ENCODE measurements around the gene SMARCA4. TPM values are rescaled to one million over a fixed set of nuclear protein-coding genes. Genes with fewer than 3 reads are reported as not detected.
"Not testable (repeated sequence)": the region's sequence is repeated elsewhere in the genome, so short reads cannot be mapped to it uniquely, and the experiment has no call there.

SMARCA4 gene
- total RNA-seq, 2 experiments from 2014 or later = 99.9 to 107 TPM

GRCh38 chr19:10945264-10945663 lies 15.6 kb upstream of the SMARCA4 start:
- no peak overlapping the region for H3K4me3 Mint-ChIP-seq
- DNase-seq (no peak), ATAC-seq (ENCODE audit: low read depth) (no peak)
- H3K4me1 Mint-ChIP-seq = peaks cover 5% of the 10 kb centered on the region
- no peak overlapping the region for H3K27ac Mint-ChIP-seq
- H3K27me3 Mint-ChIP-seq = peaks cover 2% of the 10 kb centered on the region
- POLR2A ChIA-PET = interaction anchor here (0.7 to 1.1 kb wide), 3 partner anchors 9 to 16 kb away, joined by 3 read pairs; partner anchors contain the start of gene SMARCA4
- H3K9me3 Mint-ChIP-seq = no peaks in the 10 kb centered on the region
- H3K36me3 Mint-ChIP-seq = no peaks in the 10 kb centered on the region

- Mint-ChIP-seq H3K9me3 (no peaks in the 10 kb centered on the region), H3K4me1 (peaks cover 4% of the 10 kb centered on the region), H3K27ac (no peak overlapping the region), H3K36me3 (no peaks in the 10 kb centered on the region), H3K27me3 (no peaks in the 10 kb centered on the region), H3K4me3 (no peak overlapping the region)
- ATAC-seq (ENCODE audit: low read depth) (no peak), DNase-seq (no peak)
- POLR2A ChIA-PET = no interaction called here
Measured at GRCh38 chr19:10946958-10947657, 13.7 kb upstream of the SMARCA4 start.

- DNase-seq = no peak
- POLR2A ChIA-PET = no interaction called here
- no peak overlapping the region for H3K4me3 Mint-ChIP-seq
- H3K4me1 Mint-ChIP-seq = peaks cover 1% of the 10 kb centered on the region
- H3K27ac Mint-ChIP-seq = no peak overlapping the region
- H3K9me3 Mint-ChIP-seq = no peaks in the 10 kb centered on the region
- H3K36me3 Mint-ChIP-seq = no peaks in the 10 kb centered on the region
- ATAC-seq (ENCODE audit: low read depth) = no peak
- H3K27me3 Mint-ChIP-seq = no peaks in the 10 kb centered on the region
Measured at GRCh38 chr19:10952809-10953208, 8.0 kb upstream of the SMARCA4 start.

GRCh38 chr19:10959277-10959968 lies 1.4 kb upstream of the SMARCA4 start:
- not testable (repeated sequence) for H3K27me3 Mint-ChIP-seq; H3K36me3 Mint-ChIP-seq; ATAC-seq (ENCODE audit: low read depth); DNase-seq; H3K9me3 Mint-ChIP-seq
- Mint-ChIP-seq H3K4me1 (peaks cover 26% of the 10 kb centered on the region), H3K27ac (peak overlapping the region; percentile 91), H3K4me3 (peak overlapping the region; percentile 86)
- POLR2A ChIA-PET = interaction anchor here (0.6 to 2.2 kb wide), 3 partner anchors 130 to 1191 kb away, joined by 3 to 9 read pairs (median 3); partner anchors contain the start of genes LDLR and ZNF846

GRCh38 chr19:10961073-10961860 lies 437 bp downstream of the SMARCA4 start:
- no peaks in the 10 kb centered on the region for H3K9me3 Mint-ChIP-seq
- peak overlapping the region; percentile 83 for H3K27ac Mint-ChIP-seq
- H3K4me3 Mint-ChIP-seq = peak overlapping the region; percentile 89
- DNase-seq (no peak), ATAC-seq (ENCODE audit: low read depth) (peak; percentile 22)
- peaks cover 5% of the 10 kb centered on the region for H3K36me3 Mint-ChIP-seq
- no peaks in the 10 kb centered on the region for H3K27me3 Mint-ChIP-seq
- peaks cover 26% of the 10 kb centered on the region for H3K4me1 Mint-ChIP-seq
- POLR2A ChIA-PET = interaction anchor here (0.6 to 2.2 kb wide), 8 partner anchors 13 to 420 kb away, joined by 3 to 9 read pairs (median 4); partner anchors contain the start of genes LDLR and TMED1

- H3K36me3 Mint-ChIP-seq = peaks cover 6% of the 10 kb centered on the region
- POLR2A ChIA-PET = interaction anchor here (0.7 to 1.5 kb wide), 4 partner anchors 26 to 205 kb away, joined by 3 to 5 read pairs (median 4); partner anchors contain the start of gene LDLR
- peak overlapping the region; percentile 78 for H3K27ac Mint-ChIP-seq
- peaks cover 30% of the 10 kb centered on the region for H3K4me1 Mint-ChIP-seq
- H3K27me3 Mint-ChIP-seq = no peaks in the 10 kb centered on the region
- DNase-seq (no peak), ATAC-seq (ENCODE audit: low read depth) (no peak)
- H3K9me3 Mint-ChIP-seq = no peaks in the 10 kb centered on the region
- H3K4me3 Mint-ChIP-seq = peak overlapping the region; percentile 89
Measured at GRCh38 chr19:10962863-10963262, 2.0 kb downstream of the SMARCA4 start.

- Mint-ChIP-seq H3K4me3 (peak overlapping the region; percentile 89), H3K27ac (peak overlapping the region; percentile 78), H3K9me3 (no peaks in the 10 kb centered on the region), H3K4me1 (peaks cover 37% of the 10 kb centered on the region), H3K36me3 (peaks cover 6% of the 10 kb centered on the region), H3K27me3 (no peaks in the 10 kb centered on the region)
- DNase-seq (no peak), ATAC-seq (ENCODE audit: low read depth) (no peak)
- POLR2A ChIA-PET = interaction anchor here (0.6 to 1.5 kb wide), 6 partner anchors 27 to 206 kb away, joined by 3 to 5 read pairs (median 4); partner anchors contain the start of gene LDLR
Measured at GRCh38 chr19:10963865-10964264, 3.0 kb downstream of the SMARCA4 start.

- H3K9me3 Mint-ChIP-seq = no peaks in the 10 kb centered on the region
- no peak for DNase-seq
- peaks cover 37% of the 10 kb centered on the region for H3K4me1 Mint-ChIP-seq
- peaks cover 6% of the 10 kb centered on the region for H3K36me3 Mint-ChIP-seq
- no peak for ATAC-seq (ENCODE audit: low read depth)
- POLR2A ChIA-PET = no interaction called here
- no peak overlapping the region for H3K27ac Mint-ChIP-seq
- no peak overlapping the region for H3K4me3 Mint-ChIP-seq
- no peaks in the 10 kb centered on the region for H3K27me3 Mint-ChIP-seq
Measured at GRCh38 chr19:10964903-10965302, 4.1 kb downstream of the SMARCA4 start.

GRCh38 chr19:10965398-10965797 lies 4.6 kb downstream of the SMARCA4 start:
- ATAC-seq (ENCODE audit: low read depth) (no peak), DNase-seq (no peak)
- Mint-ChIP-seq H3K27me3 (no peaks in the 10 kb centered on the region), H3K36me3 (peaks cover 6% of the 10 kb centered on the region), H3K4me1 (peaks cover 38% of the 10 kb centered on the region), H3K27ac (no peak overlapping the region), H3K9me3 (no peaks in the 10 kb centered on the region), H3K4me3 (no peak overlapping the region)
- POLR2A ChIA-PET = no interaction called here

- peaks cover 6% of the 10 kb centered on the region for H3K36me3 Mint-ChIP-seq
- no peak overlapping the region for H3K27ac Mint-ChIP-seq
- H3K9me3 Mint-ChIP-seq = no peaks in the 10 kb centered on the region
- no peaks in the 10 kb centered on the region for H3K27me3 Mint-ChIP-seq
- ATAC-seq (ENCODE audit: low read depth) (no peak), DNase-seq (no peak)
- H3K4me1 Mint-ChIP-seq = peaks cover 37% of the 10 kb centered on the region
- POLR2A ChIA-PET = no interaction called here
- no peak overlapping the region for H3K4me3 Mint-ChIP-seq
Measured at GRCh38 chr19:10966809-10967208, 6.0 kb downstream of the SMARCA4 start.

GRCh38 chr19:10968527-10969135 lies 7.8 kb downstream of the SMARCA4 start:
- peaks cover 9% of the 10 kb centered on the region for H3K36me3 Mint-ChIP-seq
- no peaks in the 10 kb centered on the region for H3K27me3 Mint-ChIP-seq
- H3K27ac Mint-ChIP-seq = no peak overlapping the region
- no peaks in the 10 kb centered on the region for H3K9me3 Mint-ChIP-seq
- no peak for DNase-seq
- H3K4me3 Mint-ChIP-seq = no peak overlapping the region
- peaks cover 24% of the 10 kb centered on the region for H3K4me1 Mint-ChIP-seq
- ATAC-seq (ENCODE audit: low read depth) = no peak
- POLR2A ChIA-PET = no interaction called here

- Mint-ChIP-seq H3K36me3 (peaks cover 8% of the 10 kb centered on the region), H3K27me3 (no peaks in the 10 kb centered on the region)
Measured at GRCh38 chr19:10971107-10971726, 10.4 kb downstream of the SMARCA4 start.

More at GRCh38 chr19:10971107-10971726, 10.4 kb downstream of the SMARCA4 start:
- Mint-ChIP-seq H3K27ac (no peak overlapping the region), H3K4me1 (peaks cover 25% of the 10 kb centered on the region), H3K4me3 (no peak overlapping the region), H3K9me3 (no peaks in the 10 kb centered on the region)
- POLR2A ChIA-PET = interaction anchor here (0.7 kb wide), 1 partner anchor 435 kb away, joined by 3 read pairs; no protein-coding TSS in a partner anchor
- ATAC-seq (ENCODE audit: low read depth) = no peak
- DNase-seq = no peak
